ENCODE measurements around the gene PDE1A. TPM values are rescaled to one million over a fixed set of nuclear protein-coding genes. Genes with fewer than 3 reads are reported as not detected.

The PDE1A gene
- total RNA-seq, 1 donor from 2014 or later = 6.3 TPM

DNA sequence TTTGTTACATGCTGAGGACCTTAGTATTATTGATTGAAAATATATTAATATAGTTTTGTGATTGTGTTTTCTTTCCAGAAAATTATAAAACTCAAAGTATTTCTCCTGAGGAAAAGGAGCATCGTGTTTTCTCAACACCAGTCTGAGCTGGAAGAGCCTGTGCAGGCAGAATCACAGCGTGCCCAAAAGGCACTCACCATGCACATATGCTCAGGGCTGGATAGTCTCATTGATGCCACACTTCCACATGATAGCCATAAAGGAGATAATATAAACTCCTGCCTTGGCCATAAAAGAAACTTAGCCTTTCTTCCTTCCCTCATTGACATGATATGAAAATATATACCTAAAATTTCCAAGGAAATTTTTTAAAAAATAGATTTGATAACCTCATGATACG lies 4.0 kb downstream of the PDE1A start:
- Histone ChIP-seq H3K27me3 (no peaks in the 10 kb centered on the region), H3K36me3 (no peaks in the 10 kb centered on the region), H3K4me1 (no peaks in the 10 kb centered on the region), H3K4me3 (no peak overlapping the region), H3K27ac (no peak overlapping the region), H3K9me3 (no peaks in the 10 kb centered on the region)
- ATAC-seq (no peak), DNase-seq (no peak)
- intact Hi-C loops (cut with DNase I) = no loop called here
- TF ChIP-seq, protein P1, sequence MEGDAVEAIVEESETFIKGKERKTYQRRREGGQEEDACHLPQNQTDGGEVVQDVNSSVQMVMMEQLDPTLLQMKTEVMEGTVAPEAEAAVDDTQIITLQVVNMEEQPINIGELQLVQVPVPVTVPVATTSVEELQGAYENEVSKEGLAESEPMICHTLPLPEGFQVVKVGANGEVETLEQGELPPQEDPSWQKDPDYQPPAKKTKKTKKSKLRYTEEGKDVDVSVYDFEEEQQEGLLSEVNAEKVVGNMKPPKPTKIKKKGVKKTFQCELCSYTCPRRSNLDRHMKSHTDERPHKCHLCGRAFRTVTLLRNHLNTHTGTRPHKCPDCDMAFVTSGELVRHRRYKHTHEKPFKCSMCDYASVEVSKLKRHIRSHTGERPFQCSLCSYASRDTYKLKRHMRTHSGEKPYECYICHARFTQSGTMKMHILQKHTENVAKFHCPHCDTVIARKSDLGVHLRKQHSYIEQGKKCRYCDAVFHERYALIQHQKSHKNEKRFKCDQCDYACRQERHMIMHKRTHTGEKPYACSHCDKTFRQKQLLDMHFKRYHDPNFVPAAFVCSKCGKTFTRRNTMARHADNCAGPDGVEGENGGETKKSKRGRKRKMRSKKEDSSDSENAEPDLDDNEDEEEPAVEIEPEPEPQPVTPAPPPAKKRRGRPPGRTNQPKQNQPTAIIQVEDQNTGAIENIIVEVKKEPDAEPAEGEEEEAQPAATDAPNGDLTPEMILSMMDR (IDR thresholded peaks at IDR 0.05) = no peak

DNA sequence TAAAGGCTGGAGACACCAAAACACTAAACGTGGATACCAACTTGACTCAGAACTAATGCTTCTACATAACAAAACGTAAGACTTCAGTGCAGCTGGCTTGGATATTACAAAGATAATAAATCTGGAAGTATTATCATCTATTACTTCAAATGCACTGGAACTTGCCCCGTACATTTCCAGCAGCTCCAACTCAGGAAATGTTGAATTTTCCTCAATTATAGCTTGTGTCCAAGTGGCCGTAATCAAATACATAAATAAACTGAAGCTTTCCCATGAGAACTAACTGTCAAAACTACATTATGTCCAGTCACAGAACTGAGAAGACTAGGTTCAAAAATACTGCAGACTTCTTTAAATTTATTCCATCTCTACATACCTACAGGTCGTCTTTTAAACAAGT lies 6.2 kb downstream of the PDE1A start:
- no peak overlapping the region for H3K4me3 ChIP-seq
- TF ChIP-seq, protein P1 (IDR thresholded peaks at IDR 0.05) = no peak
- no peak overlapping the region for H3K27ac ChIP-seq
- H3K36me3 ChIP-seq = no peaks in the 10 kb centered on the region
- H3K27me3 ChIP-seq = no peaks in the 10 kb centered on the region
- no peaks in the 10 kb centered on the region for H3K4me1 ChIP-seq
- no peak for DNase-seq
- no peak for ATAC-seq
- no peaks in the 10 kb centered on the region for H3K9me3 ChIP-seq
- intact Hi-C loops (cut with DNase I) = no loop called here

DNA sequence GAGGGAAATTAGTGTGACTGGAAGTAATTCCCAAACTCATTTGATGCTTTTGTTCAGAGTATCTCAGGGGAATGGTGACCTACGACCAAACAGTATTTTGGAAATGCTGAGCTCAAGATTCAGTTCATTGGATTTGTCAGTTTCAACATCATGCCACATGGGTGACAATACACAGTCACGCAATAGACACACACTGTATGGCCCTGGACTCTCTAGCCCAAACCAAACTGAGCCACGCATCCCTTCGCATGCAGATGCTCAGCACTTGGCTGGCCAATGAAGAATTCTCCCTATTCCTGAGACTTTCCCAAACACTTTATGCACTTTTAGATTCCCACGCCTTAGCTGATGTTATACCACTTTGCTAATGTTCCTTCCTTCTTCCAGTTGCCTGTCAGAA lies 10.0 kb downstream of the PDE1A start:
- Histone ChIP-seq H3K36me3 (no peaks in the 10 kb centered on the region), H3K27ac (no peak overlapping the region), H3K4me3 (no peak overlapping the region), H3K4me1 (no peaks in the 10 kb centered on the region), H3K27me3 (no peaks in the 10 kb centered on the region), H3K9me3 (no peaks in the 10 kb centered on the region)
- DNase-seq (no peak), ATAC-seq (no peak)
- TF ChIP-seq, protein P1 (IDR thresholded peaks at IDR 0.05) = no peak
- intact Hi-C loops (cut with DNase I) = no loop called here

DNA sequence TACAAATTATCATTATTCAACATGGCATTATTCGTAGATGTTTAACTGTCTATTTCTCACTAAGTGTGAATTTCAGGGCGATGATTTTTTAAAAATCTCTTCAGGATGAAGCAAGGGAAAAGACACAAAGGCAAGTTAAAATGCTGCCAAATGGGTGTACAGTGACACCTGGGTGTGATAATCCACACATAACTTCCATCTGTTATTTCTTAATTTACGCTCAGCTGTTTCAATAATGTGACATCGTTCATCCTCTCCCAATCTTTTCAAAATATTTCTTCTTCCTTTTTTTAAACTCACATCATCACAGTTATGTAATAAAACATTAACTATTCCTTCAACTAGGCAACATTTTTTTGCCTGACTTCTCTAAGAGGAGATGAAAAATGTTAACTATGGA lies 10.6 kb downstream of the PDE1A start:
- Histone ChIP-seq H3K4me1 (no peaks in the 10 kb centered on the region), H3K4me3 (no peak overlapping the region), H3K27me3 (no peaks in the 10 kb centered on the region), H3K36me3 (no peaks in the 10 kb centered on the region), H3K27ac (no peak overlapping the region), H3K9me3 (no peaks in the 10 kb centered on the region)
- ATAC-seq = no peak
- TF ChIP-seq, protein P1 (IDR thresholded peaks at IDR 0.05) = no peak
- intact Hi-C loops (cut with DNase I) = no loop called here
- DNase-seq = no peak

DNA sequence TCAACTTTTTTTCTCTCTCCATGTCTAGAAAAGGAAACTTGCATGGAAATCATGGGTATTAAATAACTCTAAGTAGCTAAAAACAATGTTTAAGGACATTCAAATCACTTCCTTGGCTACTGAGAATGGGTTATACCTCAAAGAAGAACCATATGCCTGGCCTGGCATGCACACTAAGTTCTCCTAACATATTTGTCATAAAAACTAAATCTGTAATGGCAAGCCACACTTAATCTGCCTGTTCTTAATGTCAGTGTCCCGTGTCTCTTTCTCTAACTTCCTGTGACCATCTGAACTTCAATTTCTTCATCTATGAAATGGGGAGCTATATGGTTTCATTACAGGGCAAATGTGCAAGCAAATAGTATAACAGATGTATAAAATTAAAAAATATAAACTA lies 11.1 kb downstream of the PDE1A start:
- DNase-seq (no peak), ATAC-seq (no peak)
- TF ChIP-seq, protein P1 (IDR thresholded peaks at IDR 0.05) = no peak
- intact Hi-C loops (cut with DNase I) = no loop called here
- H3K4me1 ChIP-seq = no peaks in the 10 kb centered on the region
- H3K4me3 ChIP-seq = no peak overlapping the region
- H3K36me3 ChIP-seq = no peaks in the 10 kb centered on the region
- H3K9me3 ChIP-seq = no peaks in the 10 kb centered on the region
- H3K27ac ChIP-seq = no peak overlapping the region
- no peaks in the 10 kb centered on the region for H3K27me3 ChIP-seq

DNA sequence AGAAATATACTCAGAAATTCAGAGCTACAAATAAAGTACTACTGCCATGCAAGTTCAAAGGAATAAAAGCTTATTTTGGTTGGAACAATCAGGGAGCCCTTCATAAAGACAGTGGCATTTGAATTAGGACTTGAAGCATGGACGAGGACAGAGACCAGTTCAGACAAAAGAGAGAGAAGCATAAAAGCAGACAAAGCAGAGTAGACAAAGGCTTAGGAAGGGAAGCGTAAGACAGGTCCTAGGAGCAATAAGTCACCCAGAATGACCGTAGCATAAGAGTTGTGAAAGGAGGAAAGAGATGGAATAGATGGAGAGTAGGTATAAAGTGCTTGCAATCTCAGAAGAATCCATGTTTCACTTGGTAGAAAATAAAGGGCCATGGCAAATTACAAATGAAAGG lies 14.0 kb downstream of the PDE1A start:
- H3K27me3 ChIP-seq = no peaks in the 10 kb centered on the region
- H3K9me3 ChIP-seq = no peaks in the 10 kb centered on the region
- no peaks in the 10 kb centered on the region for H3K36me3 ChIP-seq
- ATAC-seq (no peak), DNase-seq (no peak)
- no peak overlapping the region for H3K27ac ChIP-seq
- H3K4me3 ChIP-seq = no peak overlapping the region
- H3K4me1 ChIP-seq = no peaks in the 10 kb centered on the region
- intact Hi-C loops (cut with DNase I) = no loop called here
- TF ChIP-seq, protein P1 (IDR thresholded peaks at IDR 0.05) = no peak

Data from upper lobe of right lung (tissue), 1 donor.